K562 (cell line): ENCODE results near the gene ZNF26. TPM values are rescaled to one million over a fixed set of nuclear protein-coding genes. Genes with fewer than 3 reads are reported as not detected.

Source experiments
- BCLAF1 ChIP-seq, 2 experiments: fragments of 450-650 bp in 1 of 2; IDR thresholded peaks; 2 replicates each; pipeline ENCODE4 v1.6.1; 2011 to 2017; ENCODE audit warnings: low read depth in 2 of 2, antibody characterized with exemption in 1 of 2, borderline replicate concordance in 1 of 2, low read length in 1 of 2, mild to moderate bottlenecking in 1 of 2, mixed read lengths in 1 of 2; ENCODE audit not compliant: control insufficient read depth in 1 of 2
- CBX2 ChIP-seq: fragments of 200-600 bp; sonication (generic); IDR thresholded peaks from one replicate; pipeline ENCODE4 v1.6.1; 2012; ENCODE audit warnings: mild to moderate bottlenecking, low read length, inconsistent platforms; ENCODE audit not compliant: insufficient read depth, poor library complexity, severe bottlenecking
- FOXK1 ChIP-seq: sonication (generic); formaldehyde crosslinking; IDR thresholded peaks from 2 replicates; pipeline ENCODE4 v1.8.0; 2022; ENCODE audit warnings: missing genetic modification reagents, mild to moderate bottlenecking, borderline replicate concordance
- HMG20A ChIP-seq: fragments of 450-650 bp; formaldehyde crosslinking; conservative IDR thresholded peaks from 2 replicates; pipeline ENCODE4 v1.4.0; 2020; ENCODE audit warnings: mild to moderate bottlenecking, mixed read lengths
- NCOR1 ChIP-seq: fragments of 450-650 bp; IDR thresholded peaks from 2 replicates; pipeline ENCODE4 v1.6.1; 2016; ENCODE audit warnings: mild to moderate bottlenecking, moderate library complexity
- NFE2 ChIP-seq: IDR thresholded peaks from 2 replicates; pipeline ENCODE4 v1.6.1; 2014; ENCODE audit warnings: antibody characterized with exemption, low read depth
- NFIX ChIP-seq: fragments of 250-450 bp; sonication (Bioruptor Pico); IDR thresholded peaks from 2 replicates; pipeline ENCODE4 v1.4.0; 2020; ENCODE audit warnings: low read depth, mild to moderate bottlenecking, moderate library complexity
- PHF20 ChIP-seq: fragments of 450-650 bp; IDR thresholded peaks from 2 replicates; pipeline ENCODE4 v1.6.1; 2018; ENCODE audit not compliant: partially characterized antibody
- PRMT5 ChIP-seq: sonication (generic); formaldehyde crosslinking; IDR thresholded peaks from 2 replicates; pipeline ENCODE4 v1.5.0; 2020; ENCODE audit warnings: missing genetic modification reagents
- REST ChIP-seq, 2 experiments: fragments of 450-650 bp; formaldehyde crosslinking in 1 of 2; IDR thresholded peaks; 2 replicates each; pipeline versions ENCODE4 v1.4.0 to v1.6.1; 2014 to 2020; ENCODE audit warnings: mild to moderate bottlenecking in 2 of 2, borderline replicate concordance in 1 of 2, low read depth in 1 of 2
- ZNF253 ChIP-seq: fragments of 250-450 bp; sonication (Bioruptor Pico); conservative IDR thresholded peaks from 2 replicates; pipeline ENCODE4 v1.6.1; 2021; ENCODE audit warnings: mild to moderate bottlenecking
- ZNF507 ChIP-seq: conservative IDR thresholded peaks from 2 replicates; pipeline ENCODE4 v1.6.1; 2017; ENCODE audit warnings: missing genetic modification characterization, missing compliant biosample characterization
- polyA plus RNA-seq, 8 experiments: library from polyadenylated mRNA; depleted of rRNA in 4 of 8; stranded (reverse) in 5 of 8; unstranded in 3 of 8; fragments of >200 nt; fragmentation: Nextera tagmentation in 2 of 8; fragmentation: Illumina TruSeq in 1 of 8; extraction: Ambion mirVana in 2 of 8; extraction: Trizol in 1 of 8; gene quantifications; 2 replicates each; pipeline versions ENCODE4 v1.2.1 to v1.2.3, GENCODE V29; 2011 to 2014; ENCODE audit warnings: inconsistent platforms in 1 of 8, missing spikeins in 1 of 8
- total RNA-seq, 7 experiments: library from RNA; depleted of rRNA in 6 of 7; stranded (reverse); fragments of >200 nt in 6 of 7; fragmentation: Illumina TruSeq in 2 of 7; extraction: Trizol in 2 of 7; gene quantifications; 2 replicates each; pipeline versions ENCODE4 v1.2.1 to v1.2.3, GENCODE V29; 2011 to 2021; ENCODE audit warnings: low replicate concordance in 1 of 7
- TF ChIP-seq, protein P1 (sequence below): sonication (generic); formaldehyde crosslinking; IDR thresholded peaks from 2 replicates; pipeline ENCODE4 v1.4.0; 2020; ENCODE audit warnings: mild to moderate bottlenecking, missing genetic modification reagents

Gene ZNF26
- total and polyA plus RNA-seq, 9 of the 15 experiments (the other 6 are each of a cell fraction or from before 2014, with no cell fraction given), result 1.2 to 14.1 (median 8.0) TPM

DNA sequence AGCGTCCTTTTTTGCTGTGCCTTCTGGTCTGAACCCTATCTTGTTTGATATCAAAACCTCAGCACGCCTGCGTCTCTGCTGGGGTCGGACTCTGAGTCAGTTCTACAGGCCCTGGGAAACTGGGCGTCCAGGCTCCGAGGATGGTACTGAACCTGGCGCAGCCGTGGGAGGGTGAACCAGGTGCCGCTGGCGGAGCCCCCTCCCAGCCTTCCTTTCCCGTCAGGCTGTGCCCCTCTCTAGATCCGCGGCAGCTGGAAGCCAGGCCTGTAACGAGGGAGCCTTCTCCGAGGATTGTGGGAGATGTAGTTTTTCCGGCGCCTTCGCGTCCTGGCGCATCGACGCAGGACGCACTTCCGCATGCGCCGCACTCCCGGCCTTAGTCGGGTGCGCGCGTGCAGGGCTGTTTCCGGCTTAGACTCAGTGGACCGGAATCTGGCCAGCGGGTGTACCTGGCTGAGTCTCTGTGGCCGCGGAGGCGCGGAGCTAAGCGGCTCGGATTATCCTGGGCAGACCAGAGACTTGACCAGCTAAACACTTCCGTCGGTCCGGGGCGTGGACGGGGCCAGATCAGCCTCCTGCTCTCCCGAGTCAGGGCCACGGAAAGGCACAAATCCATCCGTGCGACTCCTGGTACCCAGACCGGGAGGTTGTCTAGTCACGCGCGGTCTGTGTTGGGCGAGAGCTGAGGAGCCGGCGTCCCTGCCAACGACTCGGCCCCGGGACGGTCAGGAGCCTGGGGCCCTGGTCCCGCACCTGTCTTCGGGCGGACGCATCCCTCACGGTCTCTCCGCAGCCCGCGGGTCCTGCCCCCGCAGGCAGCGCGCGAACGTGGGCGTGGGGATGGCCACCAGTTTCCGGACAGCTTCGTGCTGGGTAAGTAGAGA is at the start of gene ZNF26 (continued):
- TF ChIP-seq REST (IDR thresholded peaks at IDR 0.05; ENCODE audit: borderline replicate concordance) (no peak), REST (CRISPR knock-in tag; IDR thresholded peaks at IDR 0.05; ENCODE audit: low read depth) (no peak; the same call in 1 of the 2 replicates), CBX2 (no peak), ZNF507 (no peak), BCLAF1 (IDR thresholded peaks at IDR 0.05; ENCODE audit: borderline replicate concordance in 1 of 2, control insufficient read depth in 1 of 2, low read depth in 2 of 2, low read length in 1 of 2) (no peak), FOXK1 (CRISPR knock-in tag) (no peak), HMG20A (no peak), NCOR1 (no peak), NFE2 (no peak), NFIX (no peak), PHF20 (peak; percentile 96), ZNF253 (CRISPR knock-in tag) (no peak), PRMT5 (CRISPR knock-in tag) (no peak)
- TF ChIP-seq, protein P1, sequence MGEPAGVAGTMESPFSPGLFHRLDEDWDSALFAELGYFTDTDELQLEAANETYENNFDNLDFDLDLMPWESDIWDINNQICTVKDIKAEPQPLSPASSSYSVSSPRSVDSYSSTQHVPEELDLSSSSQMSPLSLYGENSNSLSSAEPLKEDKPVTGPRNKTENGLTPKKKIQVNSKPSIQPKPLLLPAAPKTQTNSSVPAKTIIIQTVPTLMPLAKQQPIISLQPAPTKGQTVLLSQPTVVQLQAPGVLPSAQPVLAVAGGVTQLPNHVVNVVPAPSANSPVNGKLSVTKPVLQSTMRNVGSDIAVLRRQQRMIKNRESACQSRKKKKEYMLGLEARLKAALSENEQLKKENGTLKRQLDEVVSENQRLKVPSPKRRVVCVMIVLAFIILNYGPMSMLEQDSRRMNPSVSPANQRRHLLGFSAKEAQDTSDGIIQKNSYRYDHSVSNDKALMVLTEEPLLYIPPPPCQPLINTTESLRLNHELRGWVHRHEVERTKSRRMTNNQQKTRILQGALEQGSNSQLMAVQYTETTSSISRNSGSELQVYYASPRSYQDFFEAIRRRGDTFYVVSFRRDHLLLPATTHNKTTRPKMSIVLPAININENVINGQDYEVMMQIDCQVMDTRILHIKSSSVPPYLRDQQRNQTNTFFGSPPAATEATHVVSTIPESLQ, result no peak
